Measurements from ENCODE around the gene CDCA7L. TPM values are rescaled to one million over a fixed set of nuclear protein-coding genes. Genes with fewer than 3 reads are reported as not detected.

The CDCA7L gene
- total and polyA plus RNA-seq, 2 of the 13 experiments (the other 11 are each of a cell fraction or from before 2014, with no cell fraction given), result 2.7 to 4.2 TPM

GRCh38 chr7:21943436-21943835, 2.3 kb downstream of the CDCA7L start (continued):
- TF ChIP-seq ZNF335 (CRISPR knock-in tag; IDR thresholded peaks at IDR 0.05), result no peak
- TF ChIP-seq ERF (CRISPR knock-in tag; IDR thresholded peaks at IDR 0.05), result no peak
- TF ChIP-seq GTF2F1 (IDR thresholded peaks at IDR 0.05; ENCODE audit: low read length), result no peak
- no peak for TF ChIP-seq SAP130 (CRISPR knock-in tag; IDR thresholded peaks at IDR 0.05; ENCODE audit: low read depth)
- TF ChIP-seq SKI (IDR thresholded peaks at IDR 0.05; ENCODE audit: partially characterized antibody), result no peak
- TF ChIP-seq KDM3A (CRISPR knock-in tag; IDR thresholded peaks at IDR 0.05; ENCODE audit: low read depth), result no peak
- TF ChIP-seq NFYB (CRISPR knock-in tag; IDR thresholded peaks at IDR 0.05), result no peak
- TF ChIP-seq NR0B2 (CRISPR knock-in tag; IDR thresholded peaks at IDR 0.05), result no peak
- no peak for TF ChIP-seq ATAD3A (CRISPR knock-in tag; IDR thresholded peaks at IDR 0.05)

- in situ Hi-C loops (cut with HindIII; ENCODE audit: extremely low pct_ligation_motif_present, low pct_unique_long_range_greater_than_20kb), result no loop called here
Observed at GRCh38 chr7:21942955-21943354, 2.7 kb downstream of the CDCA7L start.

More at GRCh38 chr7:21942955-21943354, 2.7 kb downstream of the CDCA7L start:
- BruUV-seq (replicated peaks), result no TSS peak
- no peak for ATAC-seq
- Histone ChIP-seq H3K79me2 (ENCODE audit: insufficient read depth, low read length) (no peaks in the 10 kb centered on the region), H3K4me2 (ENCODE audit: low read depth, low read length) (no peak overlapping the region), H3K9ac (ENCODE audit: insufficient read depth, low read depth, low read length) (no peak overlapping the region), H3K36me3 (replicated peaks in 1 of 2; ENCODE audit: control insufficient read depth in 1 of 2, insufficient read depth in 2 of 2, low read length in 2 of 2) (no peaks in the 10 kb centered on the region), H3K27me3 (ENCODE audit: control insufficient read depth in 1 of 2, insufficient read depth in 2 of 2, low read length in 2 of 2) (peaks cover 0 to 7% of the 10 kb centered on the region in 2 experiments; a peak in 1 of 5 replicates), H3K4me3 (replicated peaks in 1 of 3; ENCODE audit: insufficient read depth in 1 of 3, low read depth in 2 of 3, low read length in 3 of 3) (no peak overlapping the region), H4K20me1 (ENCODE audit: insufficient read depth, low read length) (no peaks in the 10 kb centered on the region), H2AFZ (ENCODE audit: low read length) (no peak overlapping the region), H3K9me3 (ENCODE audit: low read length) (no peaks in the 10 kb centered on the region), H3K4me1 (ENCODE audit: insufficient read depth, low read length) (no peaks in the 10 kb centered on the region), H3K27ac (ENCODE audit: extremely low read length, insufficient read depth, low read length) (no peak overlapping the region)
- ChIA-PET POLR2A (no interaction called here), CTCF (ENCODE audit: low intra/inter-chr PET ratio, low total read pairs) (no interaction called here)
- TF ChIP-seq ZNF616 (CRISPR knock-in tag; IDR thresholded peaks at IDR 0.05; ENCODE audit: low read depth) (no peak), ZNF761 (CRISPR knock-in tag; conservative IDR thresholded peaks at IDR 0.05) (no peak), NFATC3 (CRISPR knock-in tag; IDR thresholded peaks at IDR 0.05) (no peak)
- FAIRE-seq, result no peak
- 24% methylated on average over 6 of the region's 6 CpGs for WGBS (ENCODE audit: low lambda C conversion rate)
- DNase-seq (ENCODE audit: low spot score), result no peak
- intact Hi-C loops (cut with micrococcal nuclease; ENCODE audit: unreplicated experiment), result no loop called here
